ENCODE data around the gene SFXN5.

DNA sequence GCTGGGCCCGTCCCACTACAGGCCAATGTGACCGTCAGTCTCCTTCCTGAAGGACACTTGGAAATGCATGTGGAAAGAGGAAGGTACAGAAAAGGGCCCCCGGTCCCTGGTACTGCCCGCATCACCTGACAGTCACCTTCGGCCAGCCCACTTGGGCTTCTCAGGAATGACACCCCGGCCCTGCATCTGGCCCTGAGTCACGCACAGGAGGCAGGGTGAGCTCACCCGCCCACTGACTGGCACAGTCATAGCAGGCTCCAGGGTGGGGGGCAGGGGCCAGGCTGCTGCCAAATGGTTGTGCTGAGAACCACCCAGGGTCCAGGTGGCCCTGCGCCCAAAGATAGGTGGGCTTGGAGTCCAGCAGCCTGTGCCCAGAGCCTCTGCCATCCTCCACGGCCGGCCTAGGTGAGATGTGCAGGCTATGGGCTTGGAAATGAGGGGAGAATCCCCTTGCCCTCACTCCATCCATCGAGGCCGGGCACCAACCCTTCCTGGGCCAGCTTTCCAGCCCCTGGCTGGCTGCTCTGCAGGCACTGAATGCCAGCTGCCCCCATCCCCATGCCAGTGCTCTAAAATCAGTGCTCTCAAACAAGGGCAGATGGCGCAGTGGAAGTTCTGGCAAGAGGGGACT, 140.1 kb downstream of the SFXN5 start:
- TF ChIP-seq, protein P1, sequence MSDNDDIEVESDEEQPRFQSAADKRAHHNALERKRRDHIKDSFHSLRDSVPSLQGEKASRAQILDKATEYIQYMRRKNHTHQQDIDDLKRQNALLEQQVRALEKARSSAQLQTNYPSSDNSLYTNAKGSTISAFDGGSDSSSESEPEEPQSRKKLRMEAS (IDR thresholded peaks at IDR 0.05; ENCODE audit: insufficient read depth, insufficient read length): no peak
- TF ChIP-seq, protein P2, sequence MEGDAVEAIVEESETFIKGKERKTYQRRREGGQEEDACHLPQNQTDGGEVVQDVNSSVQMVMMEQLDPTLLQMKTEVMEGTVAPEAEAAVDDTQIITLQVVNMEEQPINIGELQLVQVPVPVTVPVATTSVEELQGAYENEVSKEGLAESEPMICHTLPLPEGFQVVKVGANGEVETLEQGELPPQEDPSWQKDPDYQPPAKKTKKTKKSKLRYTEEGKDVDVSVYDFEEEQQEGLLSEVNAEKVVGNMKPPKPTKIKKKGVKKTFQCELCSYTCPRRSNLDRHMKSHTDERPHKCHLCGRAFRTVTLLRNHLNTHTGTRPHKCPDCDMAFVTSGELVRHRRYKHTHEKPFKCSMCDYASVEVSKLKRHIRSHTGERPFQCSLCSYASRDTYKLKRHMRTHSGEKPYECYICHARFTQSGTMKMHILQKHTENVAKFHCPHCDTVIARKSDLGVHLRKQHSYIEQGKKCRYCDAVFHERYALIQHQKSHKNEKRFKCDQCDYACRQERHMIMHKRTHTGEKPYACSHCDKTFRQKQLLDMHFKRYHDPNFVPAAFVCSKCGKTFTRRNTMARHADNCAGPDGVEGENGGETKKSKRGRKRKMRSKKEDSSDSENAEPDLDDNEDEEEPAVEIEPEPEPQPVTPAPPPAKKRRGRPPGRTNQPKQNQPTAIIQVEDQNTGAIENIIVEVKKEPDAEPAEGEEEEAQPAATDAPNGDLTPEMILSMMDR (IDR thresholded peaks at IDR 0.05; ENCODE audit: extremely low read depth in 1 of 2, insufficient read depth in 1 of 2, low read depth in 1 of 2, low read length in 2 of 2): no peak
- no peak for TF ChIP-seq EZH2 (IDR thresholded peaks at IDR 0.05; ENCODE audit: borderline replicate concordance, low read depth, low read length, severe bottlenecking)
- TF ChIP-seq MYC (IDR thresholded peaks at IDR 0.05; ENCODE audit: low read depth, low read length): no peak
- no peak for TF ChIP-seq FOS (IDR thresholded peaks at IDR 0.05; ENCODE audit: borderline replicate concordance, insufficient read depth, low read length)
